AG09319 (cell line): Measurements from ENCODE around the gene WFS1.

ENCODE experiments used
- DNase-seq: peaks from one replicate; pipeline ENCODE4 v3.0.0-alpha.2; 2010; ENCODE audit warnings: low read depth; ENCODE audit errors: extremely low read depth
- CTCF ChIP-seq: IDR thresholded peaks from 2 replicates; pipeline ENCODE4 v1.5.1; 2011; ENCODE audit warnings: low read depth, mild to moderate bottlenecking, inconsistent platforms, low read length, moderate library complexity

Gene WFS1

GRCh38 chr4:6230827-6231662 is 38.6 kb upstream of the WFS1 start:
- no peak for DNase-seq
- TF ChIP-seq CTCF = no peak

GRCh38 chr4:6231663-6232165 is 37.9 kb upstream of the WFS1 start:
- DNase-seq = no peak

GRCh38 chr4:6232836-6233785 is 36.5 kb upstream of the WFS1 start:
- no peak for DNase-seq
- no peak for TF ChIP-seq CTCF

More at GRCh38 chr4:6231663-6232165, 37.9 kb upstream of the WFS1 start:
- TF ChIP-seq CTCF = no peak

- DNase-seq = no peak
Measured at GRCh38 chr4:6233929-6234328, 35.7 kb upstream of the WFS1 start.

GRCh38 chr4:6235012-6235411 is 34.6 kb upstream of the WFS1 start:
- no peak for DNase-seq
- TF ChIP-seq CTCF = no peak

More at GRCh38 chr4:6233929-6234328, 35.7 kb upstream of the WFS1 start:
- TF ChIP-seq CTCF = no peak

GRCh38 chr4:6235901-6236640 is 33.6 kb upstream of the WFS1 start:
- no peak for DNase-seq
- TF ChIP-seq CTCF = no peak
